ENCODE data around the gene SLC4A1AP.
"Not testable (repeated sequence)": the region's sequence is repeated elsewhere in the genome, so short reads cannot be mapped to it uniquely, and the experiment has no call there.

Gene SLC4A1AP

DNA sequence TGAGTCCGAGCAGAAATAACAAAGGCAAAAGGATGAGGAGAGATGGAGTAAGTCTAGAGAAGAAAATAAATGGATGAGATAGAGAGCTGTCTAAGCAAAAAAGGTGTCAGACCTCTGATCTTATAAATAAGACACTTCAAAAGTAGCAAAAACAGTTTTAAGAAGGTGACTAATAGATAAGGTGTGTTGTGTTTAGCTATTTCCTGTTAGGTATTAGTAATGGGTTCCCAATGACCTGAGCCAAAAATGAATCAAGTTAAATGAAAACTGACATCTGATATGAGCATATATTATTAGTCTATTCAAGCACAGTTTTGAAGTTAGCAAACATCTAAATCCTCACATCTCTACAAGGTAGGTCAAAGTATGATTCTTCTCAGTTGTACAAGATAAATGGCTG is 10.9 kb upstream of the SLC4A1AP start:
- no peak for DNase-seq

DNA sequence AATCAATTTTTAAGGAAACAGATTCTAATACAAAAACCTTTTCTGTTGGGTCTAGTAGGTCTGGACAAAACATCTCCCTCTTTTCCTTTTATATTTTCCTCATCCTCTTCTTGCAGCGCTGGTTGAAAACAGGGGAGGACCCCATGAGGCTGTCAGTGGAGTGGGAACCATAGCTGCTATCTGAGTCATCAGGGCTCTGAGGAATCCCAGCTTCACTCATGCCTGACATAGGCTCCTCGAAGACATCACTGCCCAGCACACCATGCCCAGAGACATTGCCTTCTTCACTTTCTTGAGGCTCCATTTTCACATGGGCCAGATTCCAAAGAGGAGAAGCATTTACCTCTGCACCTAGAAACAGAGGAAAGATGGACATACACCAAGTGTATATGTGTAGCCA is 10.3 kb upstream of the SLC4A1AP start:
- DNase-seq = no peak

DNA sequence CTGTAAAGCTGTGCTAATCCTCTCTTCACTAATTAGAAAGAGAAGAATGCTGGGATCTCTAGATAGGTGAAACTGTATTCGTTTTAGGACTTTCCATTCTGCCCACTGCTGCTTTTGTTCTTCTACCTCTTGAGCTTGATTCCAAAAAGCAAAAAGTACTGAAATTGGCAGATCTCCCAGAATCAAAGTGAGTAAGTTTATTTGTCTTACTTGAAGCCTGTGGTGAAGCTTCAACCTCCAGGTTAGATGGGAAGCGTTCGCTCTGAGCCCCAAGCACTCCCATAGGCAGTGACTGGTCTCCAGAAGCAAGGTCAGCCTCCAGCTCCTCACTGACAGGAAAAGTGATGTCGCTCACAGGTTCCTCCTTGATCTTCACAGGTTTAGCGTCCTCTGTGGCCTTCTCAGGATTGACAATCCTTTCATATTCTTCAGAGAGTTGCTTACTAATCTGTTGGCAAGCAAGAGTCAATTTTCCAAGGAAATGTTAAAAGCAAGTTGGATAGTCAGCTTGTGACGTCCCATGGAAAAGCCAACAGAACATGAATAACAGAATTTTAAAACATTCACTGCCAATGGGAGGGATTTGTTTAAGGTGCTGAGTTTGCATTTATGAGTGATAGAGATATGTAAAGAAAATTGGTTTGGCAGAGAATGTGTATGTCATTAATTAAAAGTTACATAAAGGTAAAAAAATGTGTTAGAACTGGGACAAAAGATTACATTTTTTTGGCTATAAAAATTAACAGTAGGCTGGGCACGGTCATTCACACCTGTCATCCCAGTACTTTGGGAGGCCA is 8.3 kb upstream of the SLC4A1AP start:
- no peak for DNase-seq

DNA sequence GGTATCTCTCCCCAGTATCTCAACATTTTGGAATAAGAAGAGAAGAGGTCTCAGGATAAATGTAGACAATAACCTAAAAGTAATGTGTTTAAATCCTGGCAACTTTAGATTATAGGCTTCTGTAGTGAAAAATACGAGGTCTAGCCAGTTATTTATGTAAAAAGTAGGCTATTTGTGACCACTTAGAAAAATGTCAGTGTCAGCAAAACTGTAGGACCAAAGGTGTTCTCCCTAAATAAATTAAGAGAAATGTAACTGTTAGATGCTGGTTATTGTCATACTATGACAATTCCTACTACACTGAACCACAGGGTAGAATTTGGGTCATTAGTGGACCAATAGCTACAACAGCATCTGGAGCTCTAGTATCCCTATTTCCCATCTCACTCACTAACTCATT is 2.3 kb upstream of the SLC4A1AP start:
- DNase-seq = no peak

DNA sequence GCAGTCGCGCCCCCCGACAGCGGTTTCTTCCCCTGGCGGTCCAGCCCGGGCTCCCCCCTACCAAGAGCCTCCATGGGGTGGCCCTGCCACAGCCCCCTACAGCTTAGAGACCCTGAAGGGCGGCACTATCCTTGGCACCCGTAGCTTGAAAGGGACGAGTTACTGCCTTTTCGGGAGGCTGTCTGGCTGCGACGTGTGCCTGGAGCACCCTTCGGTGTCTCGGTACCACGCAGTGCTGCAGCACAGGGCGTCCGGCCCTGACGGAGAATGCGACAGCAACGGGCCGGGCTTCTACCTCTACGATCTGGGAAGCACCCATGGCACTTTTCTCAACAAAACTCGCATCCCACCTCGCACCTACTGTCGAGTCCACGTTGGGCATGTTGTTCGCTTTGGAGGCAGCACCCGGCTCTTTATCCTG is 475 bp downstream of the SLC4A1AP start:
- no peak for DNase-seq

DNA sequence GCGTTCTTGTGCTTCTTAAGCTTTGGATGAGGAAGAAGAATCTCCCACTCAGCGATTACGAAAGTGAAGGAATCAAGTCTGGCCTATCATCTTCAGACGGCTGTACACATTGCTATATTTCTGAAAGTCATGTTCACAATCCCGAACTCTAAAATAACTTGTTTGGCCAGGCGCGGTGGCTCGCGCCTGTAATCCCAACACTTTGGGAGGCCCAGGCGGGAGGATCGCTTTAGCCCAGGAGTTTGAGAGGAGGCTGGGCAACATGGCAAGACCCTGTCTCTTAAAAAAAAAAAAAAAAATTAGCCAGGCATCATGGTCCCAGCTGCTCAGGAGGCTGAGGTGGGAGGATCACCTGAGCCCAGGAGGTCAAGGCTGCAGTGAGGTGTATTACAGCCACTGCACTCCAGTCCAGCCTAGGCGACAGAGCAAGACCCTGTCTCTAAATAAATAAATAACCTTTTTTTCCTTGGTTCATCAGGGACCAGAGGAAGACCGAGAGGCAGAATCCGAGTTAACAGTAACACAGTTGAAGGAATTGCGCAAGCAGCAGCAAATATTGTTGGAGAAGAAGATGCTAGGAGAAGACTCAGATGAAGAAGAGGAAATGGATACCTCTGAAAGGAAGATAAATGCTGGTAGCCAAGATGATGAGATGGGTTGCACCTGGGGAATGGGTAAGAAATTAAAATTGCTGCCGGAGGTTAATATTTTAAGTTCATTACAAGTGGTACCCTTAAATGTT is 1.1 kb downstream of the SLC4A1AP start:
- no peak for DNase-seq

DNA sequence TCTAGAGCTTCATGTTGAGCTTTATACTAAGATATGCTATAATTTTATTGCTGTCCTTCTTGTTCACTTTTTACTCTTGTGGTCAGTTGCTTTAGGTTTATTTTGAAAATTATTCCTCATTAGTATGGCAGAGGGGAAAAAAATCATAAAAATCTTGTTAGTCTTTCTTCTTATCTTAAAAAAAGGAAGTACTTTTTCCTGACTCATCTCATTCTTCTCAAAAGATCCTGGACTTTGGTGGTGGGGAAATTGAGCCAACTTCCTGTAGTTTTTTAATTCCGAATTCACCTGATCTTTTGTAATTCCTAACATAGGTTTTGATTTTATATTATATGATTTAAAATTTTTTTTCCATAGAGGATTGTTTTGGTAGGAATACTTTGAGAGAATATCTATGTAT is 3.8 kb downstream of the SLC4A1AP start:
- no peak for DNase-seq

DNA sequence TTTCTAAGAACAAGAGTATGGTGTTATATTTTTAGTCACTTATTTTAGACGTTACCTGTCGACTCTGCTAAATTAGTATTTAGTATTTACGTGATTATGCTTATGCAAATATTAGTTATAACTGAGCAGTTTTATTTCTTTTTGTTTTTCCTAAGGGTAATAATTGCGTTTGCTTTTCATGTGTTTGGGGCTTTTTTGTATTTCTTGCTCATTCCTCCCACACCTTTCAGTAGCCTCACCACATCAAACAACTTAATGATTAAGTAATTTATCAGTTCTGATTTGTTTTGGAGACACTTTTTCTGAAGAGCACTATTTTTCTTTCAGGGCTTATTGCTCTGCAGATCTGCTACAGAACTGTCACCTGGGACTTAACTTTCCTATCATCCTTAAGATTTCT is 7.5 kb downstream of the SLC4A1AP start:
- DNase-seq = no peak

DNA sequence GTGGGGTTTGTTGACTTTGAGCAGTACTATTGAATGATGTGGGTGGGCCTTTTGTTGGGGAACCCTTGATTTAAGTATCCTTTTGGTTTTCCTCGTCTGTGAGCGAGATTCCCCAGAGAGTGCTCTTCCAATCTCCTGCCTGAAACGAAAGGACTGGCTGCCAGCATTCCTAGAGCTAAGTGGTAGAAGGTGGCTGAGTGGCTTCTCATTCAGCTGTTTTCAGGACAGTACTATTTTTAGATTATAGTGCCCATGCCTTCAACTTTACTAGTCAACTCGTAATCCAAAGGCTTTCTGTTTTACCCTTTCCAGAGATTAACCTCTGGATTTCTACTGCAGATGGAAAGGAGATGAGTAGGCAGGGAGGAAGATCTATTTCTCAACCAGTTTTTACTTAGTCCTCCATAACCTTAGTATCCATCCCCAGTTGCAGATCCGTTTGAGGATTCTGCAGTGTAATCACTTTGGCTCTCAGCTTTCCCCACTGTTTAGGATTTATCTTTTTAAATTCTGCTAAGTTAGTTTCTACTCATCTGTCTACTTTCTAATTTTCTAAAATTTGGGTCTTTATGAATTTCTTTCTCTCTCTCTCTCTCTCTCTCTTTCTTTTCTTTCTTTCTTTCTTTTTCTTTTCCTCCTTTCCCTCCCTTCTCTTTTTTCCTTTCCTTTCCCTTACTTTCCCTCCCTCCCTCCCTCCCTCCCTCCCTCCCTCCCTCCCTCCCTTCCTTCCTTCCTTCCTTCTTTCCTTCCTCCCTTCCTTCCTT is 9.2 kb downstream of the SLC4A1AP start:
- no peak for DNase-seq

DNA sequence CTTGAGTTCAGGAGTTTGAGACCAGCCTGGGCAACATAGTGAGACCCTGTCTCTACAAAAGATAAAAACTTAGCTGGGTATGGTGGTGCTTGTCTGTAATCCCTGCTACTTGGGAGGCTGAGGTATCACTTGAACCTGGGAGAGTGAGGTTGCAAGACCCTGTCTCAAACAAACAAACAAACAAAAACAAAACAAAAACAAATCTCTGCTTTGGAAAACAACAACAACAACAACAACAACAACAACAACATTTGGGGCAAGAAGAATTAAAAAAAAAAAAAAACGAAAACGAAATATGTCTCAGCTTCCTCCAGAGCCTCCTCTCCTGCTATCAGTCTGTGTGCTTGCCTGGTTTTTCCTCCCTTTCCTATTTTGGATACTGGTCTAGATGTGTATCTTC is 16.9 kb downstream of the SLC4A1AP start:
- DNase-seq = no peak

DNA sequence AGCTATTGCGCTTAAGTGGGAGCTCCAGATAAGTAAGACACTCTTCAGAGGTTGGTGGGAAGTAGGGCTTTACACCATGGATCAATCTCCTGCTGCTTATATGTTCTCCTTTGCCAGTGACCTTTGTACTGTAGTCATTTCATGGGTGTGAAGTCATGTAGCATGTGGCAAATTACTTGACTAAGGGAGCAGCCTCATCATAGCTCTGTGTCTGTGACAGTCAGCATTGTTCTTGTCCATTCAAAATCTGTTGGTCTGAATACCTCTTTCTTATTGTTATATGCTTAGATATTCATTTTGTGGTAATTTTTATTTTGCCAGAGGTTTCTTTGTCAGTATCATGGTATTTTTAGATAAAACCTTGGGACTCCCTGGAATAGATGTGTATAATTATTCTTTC is 18.2 kb downstream of the SLC4A1AP start:
- no peak for DNase-seq

DNA sequence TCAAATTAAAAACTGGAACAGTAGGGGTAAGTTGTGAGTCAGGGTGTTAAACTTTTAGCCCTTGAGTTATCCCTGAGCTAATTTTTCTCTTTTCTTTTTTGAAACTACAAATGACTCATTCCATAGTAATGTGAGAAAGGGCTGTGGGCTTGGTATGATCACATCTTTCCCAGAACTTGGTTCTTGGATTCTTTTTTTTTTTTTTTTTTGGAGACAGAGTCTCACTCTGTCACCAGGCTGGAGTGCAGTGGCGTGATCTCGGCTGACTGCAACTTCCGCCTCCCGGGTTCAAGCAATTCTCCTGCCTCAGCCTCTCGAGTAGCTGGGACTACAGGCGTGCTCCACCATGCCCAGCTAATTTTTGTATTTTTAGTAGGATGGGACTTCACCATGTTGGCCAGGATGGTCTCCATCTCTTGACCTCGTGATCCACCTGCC is 18.7 kb downstream of the SLC4A1AP start:
- DNase-seq = not testable (repeated sequence)

DNA sequence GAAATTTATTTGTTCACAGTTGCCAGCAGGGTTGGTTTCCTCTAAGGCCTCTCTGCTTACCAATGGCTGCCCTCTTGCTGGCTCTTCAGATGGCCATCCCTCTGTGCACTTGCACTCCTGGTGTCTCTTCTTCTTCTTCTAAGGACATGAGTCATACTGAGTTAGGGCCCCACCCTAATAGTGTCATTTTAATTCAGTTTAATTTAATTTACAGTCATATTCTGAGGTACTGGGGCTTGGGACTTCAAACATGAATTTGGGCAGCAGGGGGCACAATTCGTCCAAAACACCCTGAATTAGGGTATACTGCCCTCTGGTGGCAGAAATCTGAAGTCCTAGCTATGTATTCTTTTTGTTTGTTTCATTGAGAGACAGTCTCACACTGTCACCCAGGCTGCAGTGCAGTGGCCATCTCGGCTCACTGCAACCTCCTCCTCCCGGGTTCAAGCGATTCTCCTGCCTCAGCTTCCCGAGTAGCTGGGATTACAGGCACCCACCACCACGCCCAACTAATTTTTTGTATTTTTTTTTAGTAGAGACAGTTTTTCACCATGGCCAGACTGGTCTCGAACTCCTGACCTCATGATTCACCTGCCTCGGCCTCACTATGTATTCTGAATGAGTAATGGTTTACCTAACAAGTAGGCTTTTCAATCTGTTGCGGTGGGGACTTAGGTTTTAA is 19.8 kb downstream of the SLC4A1AP start:
- DNase-seq = peak; percentile 91

DNA sequence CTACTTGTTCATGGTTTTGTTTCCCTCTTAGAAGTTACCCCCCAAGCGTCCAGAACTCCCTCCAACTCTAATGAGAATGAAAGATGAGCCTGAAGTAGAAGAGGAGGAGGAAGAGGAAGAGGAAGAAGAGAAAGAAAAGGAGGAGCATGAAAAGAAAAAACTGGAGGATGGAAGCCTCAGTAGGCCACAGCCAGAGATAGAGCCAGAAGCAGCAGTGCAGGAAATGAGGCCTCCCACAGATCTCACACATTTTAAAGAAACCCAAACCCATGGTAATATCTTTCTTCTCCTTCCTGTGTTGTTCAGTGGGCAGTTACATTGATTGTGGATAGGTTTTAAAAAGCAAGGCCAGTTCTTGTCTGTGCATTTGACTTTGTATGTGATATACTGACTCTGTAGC is 21.3 kb downstream of the SLC4A1AP start:
- not testable (repeated sequence) for DNase-seq

DNA sequence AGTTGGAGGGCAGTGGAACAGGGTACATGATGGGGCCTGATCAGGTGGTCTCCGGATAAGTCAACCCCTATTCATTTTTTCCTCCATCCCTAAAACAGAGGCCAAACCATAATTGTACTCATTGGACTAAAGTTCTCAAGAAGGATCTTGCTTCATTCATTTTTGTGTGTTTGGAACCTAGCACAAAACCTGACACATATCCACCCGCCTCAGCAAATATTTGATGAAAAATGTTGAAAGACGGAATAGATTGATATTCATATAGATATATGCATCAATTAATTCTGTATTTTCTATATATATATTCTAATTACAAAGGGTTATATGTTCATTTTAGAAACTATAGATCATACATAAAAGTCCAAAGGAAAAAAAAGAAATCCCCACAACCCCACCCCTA is 21.9 kb downstream of the SLC4A1AP start:
- no peak for DNase-seq

DNA sequence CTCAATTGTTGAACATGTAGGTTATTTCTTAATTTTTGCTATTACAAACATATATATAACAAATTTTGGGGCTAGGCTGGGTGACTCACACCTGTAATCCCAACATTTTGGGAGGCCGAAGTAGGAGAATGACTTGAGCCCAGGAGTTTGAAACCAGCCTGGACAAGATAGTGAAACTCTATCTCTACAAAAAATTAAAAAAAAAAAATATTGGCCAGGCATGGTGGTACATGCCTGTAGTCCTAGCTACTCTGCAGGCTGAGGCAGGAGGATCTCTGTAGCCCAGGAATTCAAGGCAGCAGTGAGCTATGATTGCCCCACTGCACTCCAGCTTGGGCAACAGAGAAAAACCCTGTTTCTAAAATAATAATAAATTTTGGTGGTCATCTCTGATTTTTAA is 23.5 kb downstream of the SLC4A1AP start:
- no peak for DNase-seq

DNA sequence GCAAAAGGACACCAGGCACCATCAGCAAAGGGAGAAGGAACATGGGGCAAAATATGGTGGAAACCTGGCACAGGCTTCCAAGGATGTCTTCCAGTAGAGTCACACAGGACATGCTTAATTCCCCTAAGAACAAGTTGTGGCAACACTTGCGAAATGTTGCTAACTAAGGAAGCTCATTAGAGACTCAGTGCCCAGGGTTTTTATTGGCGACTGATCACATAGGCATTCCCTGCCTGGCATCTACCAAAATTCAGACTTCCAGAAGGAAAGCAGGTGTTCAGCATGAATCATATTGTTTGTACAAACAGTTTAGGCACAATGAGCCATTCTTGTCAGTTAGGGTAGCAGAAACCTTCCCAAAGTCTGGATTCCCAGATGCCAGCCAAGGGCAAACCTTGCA is 25.7 kb downstream of the SLC4A1AP start:
- no peak for DNase-seq

DNA sequence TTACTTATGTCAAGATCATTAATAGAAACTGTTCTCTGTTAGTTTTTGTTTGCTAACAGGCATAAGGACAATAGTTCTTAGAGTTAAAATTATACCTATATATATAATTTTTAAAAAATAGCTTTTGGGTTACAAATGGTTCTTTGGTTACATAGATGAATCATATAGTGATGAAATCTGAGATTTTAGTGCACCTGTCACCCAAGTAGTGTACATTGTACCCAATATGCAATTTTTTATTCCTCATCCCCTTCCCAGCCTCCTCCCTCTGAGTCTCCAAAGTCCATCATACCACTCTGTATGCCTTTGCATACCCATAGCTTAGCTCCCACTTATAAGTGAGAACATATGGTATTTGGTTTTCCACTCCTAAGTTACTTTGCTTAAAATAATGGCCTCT is 26.4 kb downstream of the SLC4A1AP start:
- DNase-seq = no peak

DNA sequence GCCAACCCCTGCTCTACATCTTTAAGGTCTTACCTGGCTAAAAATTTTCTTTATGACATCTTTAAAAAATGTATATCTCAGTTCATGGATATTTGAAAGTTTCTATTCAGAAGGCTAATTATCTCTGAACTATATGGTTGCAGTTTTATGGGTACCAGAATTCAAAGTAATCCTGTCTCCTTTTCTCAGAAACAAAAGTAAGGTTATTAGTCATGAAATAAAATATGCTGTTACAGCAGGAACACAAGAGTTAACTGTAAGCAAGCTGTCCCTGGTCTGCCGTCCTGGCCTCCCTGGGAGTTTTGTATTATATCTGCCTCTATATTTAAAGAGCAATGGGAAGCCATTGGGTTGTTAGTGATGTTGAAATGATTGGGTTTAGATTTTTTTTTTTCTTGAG is 34.0 kb downstream of the SLC4A1AP start:
- DNase-seq = no peak

DNA sequence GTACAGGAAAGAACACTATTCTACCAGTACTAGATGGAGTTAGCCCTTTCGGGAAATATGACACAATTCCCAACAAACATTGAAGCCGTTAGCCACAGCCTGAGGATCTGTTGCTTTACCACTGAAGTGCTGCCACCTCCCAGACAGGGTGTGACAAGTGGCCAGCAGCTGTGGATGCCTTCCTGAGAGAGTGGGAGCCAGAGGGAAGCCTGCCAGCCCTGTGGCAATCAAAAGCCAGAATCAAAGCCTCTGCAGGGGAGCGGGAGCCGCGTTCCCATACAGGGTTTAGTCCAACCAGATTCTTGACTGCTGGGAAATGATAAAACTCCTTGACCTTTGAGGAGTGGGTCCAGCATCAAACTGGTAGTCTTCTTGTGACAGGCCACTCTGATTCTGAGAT is 38.0 kb downstream of the SLC4A1AP start:
- no peak for DNase-seq

DNA sequence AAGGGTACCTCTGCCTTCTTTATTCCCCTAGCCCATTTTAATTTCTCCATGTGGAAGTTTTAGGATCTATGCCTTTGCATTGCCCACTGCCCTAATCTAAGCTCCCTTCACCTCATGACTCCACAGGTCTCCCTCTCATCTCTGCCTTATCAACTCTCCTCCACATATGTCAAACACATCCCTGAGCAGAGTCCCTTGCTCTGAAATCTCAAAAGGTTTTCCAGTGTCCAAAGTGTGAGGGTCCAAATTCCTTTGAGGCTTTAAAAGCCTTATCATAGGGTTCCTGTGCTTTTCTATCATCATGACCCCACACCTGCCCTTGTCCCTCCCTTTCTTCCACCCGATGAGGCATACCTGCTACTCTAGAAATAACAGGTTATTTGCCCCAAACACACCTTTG is 38.6 kb downstream of the SLC4A1AP start:
- DNase-seq = no peak

DNA sequence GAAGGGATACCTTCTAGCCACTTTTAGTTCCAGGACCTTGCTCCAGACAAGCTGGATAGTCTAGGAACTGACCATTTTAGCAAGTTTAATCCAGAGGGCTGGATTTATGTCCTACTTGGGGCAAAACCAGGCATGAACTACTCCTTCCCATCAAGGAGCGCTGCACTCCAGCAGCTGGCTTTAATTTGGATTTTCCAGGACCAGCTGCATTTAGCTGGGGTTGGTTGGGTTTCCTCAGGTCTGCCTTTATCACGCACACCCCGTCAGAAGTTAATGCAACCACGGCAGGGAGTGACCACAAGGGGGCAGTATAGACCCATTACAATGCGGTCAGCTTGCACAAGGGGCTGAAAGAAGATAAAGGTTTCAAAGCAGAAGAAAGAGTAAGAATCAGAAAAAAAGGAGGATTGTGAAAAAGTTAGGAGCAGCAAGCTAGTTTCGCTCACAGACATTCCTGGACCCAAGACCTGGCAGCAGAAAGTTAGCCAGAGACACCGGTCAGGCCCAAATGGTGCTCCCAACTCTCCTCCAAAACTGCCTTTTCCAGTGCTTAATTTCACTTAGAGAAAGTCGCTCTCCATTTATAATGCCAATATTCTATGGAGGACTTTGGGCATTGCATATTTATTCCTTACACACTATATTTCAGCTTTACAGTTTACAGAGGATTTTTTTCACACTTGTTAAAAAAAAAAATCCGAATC is 40.1 kb downstream of the SLC4A1AP start:
- peak; percentile 93 for DNase-seq
